ACC112 (cell line): ENCODE results near the gene ZNF112.
"Not testable (repeated sequence)": the region's sequence is repeated elsewhere in the genome, so short reads cannot be mapped to it uniquely, and the experiment has no call there.

Experiments used
- H2AFZ ChIP-seq: fragments of 200-600 bp; sonication (generic); one replicate; pipeline ENCODE4 v1.6.0; 2017; ENCODE audit warnings: antibody characterized with exemption, low read length; ENCODE audit not compliant: unreplicated experiment
- H3K27ac ChIP-seq: fragments of 200-600 bp; sonication (generic); 2 replicates; pipeline ENCODE4 v1.5.1; 2014; ENCODE audit warnings: low read depth, mild to moderate bottlenecking, antibody characterized with exemption, low read length, moderate library complexity
- H3K27me3 ChIP-seq: fragments of 200-600 bp; sonication (generic); 2 replicates; pipeline ENCODE4 v1.6.1; 2014; ENCODE audit warnings: mild to moderate bottlenecking, antibody characterized with exemption, low read length, moderate library complexity, mixed read lengths; ENCODE audit not compliant: insufficient read depth
- H3K36me3 ChIP-seq: fragments of 200-600 bp; sonication (generic); 2 replicates; pipeline ENCODE4 v1.6.1; 2016; ENCODE audit warnings: mild to moderate bottlenecking, antibody characterized with exemption, low read length, moderate library complexity, mixed read lengths; ENCODE audit not compliant: insufficient read depth
- H3K4me1 ChIP-seq: fragments of 200-600 bp; sonication (generic); one replicate; pipeline ENCODE4 v1.6.1; 2016; ENCODE audit warnings: low read length, mixed read lengths; ENCODE audit not compliant: insufficient read depth, unreplicated experiment, control insufficient read depth
- H3K4me3 ChIP-seq: fragments of 200-600 bp; sonication (generic); 2 replicates; pipeline ENCODE4 v1.5.1; 2014; ENCODE audit warnings: mild to moderate bottlenecking, low read depth, low read length
- H3K79me2 ChIP-seq: fragments of 200-600 bp; sonication (generic); one replicate; pipeline ENCODE4 v1.6.0; 2016; ENCODE audit warnings: low read length; ENCODE audit not compliant: control insufficient read depth, unreplicated experiment, insufficient read depth

The ZNF112 gene

GRCh38 chr19:44356383-44357111 lies at the start of gene ZNF112:
TSS of gene ZNF112 (minus strand) at chr19:44356680. CDS start at chr19:44340539, 16,141 bp downstream.
- Histone ChIP-seq H3K4me3 (peak within 1 kb of the TSS; percentile 84), H3K27me3 (no peaks in the 10 kb centered on the region), H2AFZ (peak within 1 kb of the TSS; percentile 98), H3K79me2 (peaks cover 13% of the 10 kb centered on the region), H3K4me1 (no peaks in the 10 kb centered on the region), H3K27ac (no peak within 1 kb of the TSS), H3K36me3 (peaks cover 11% of the 10 kb centered on the region; the same call in 1 of the 2 replicates)

GRCh38 chr19:44401139-44402115 lies 44.9 kb upstream of the ZNF112 start, which contains the start of gene ZNF285:
TSS of gene ZNF285 (minus strand) at chr19:44401608. CDS start at chr19:44397213, 4,395 bp downstream.
- no peaks in the 10 kb centered on the region for H3K79me2 ChIP-seq
- H3K27ac ChIP-seq, result peak within 1 kb of the TSS; percentile 47
- peak within 1 kb of the TSS; percentile 97 for H2AFZ ChIP-seq
- no peaks in the 10 kb centered on the region for H3K27me3 ChIP-seq
- no peaks in the 10 kb centered on the region for H3K4me1 ChIP-seq
- H3K36me3 ChIP-seq, result no peaks in the 10 kb centered on the region
- peak within 1 kb of the TSS; percentile 92 for H3K4me3 ChIP-seq

- H3K79me2 ChIP-seq, H3K4me1 ChIP-seq, H3K4me3 ChIP-seq, H2AFZ ChIP-seq, H3K27ac ChIP-seq, H3K36me3 ChIP-seq, H3K27me3 ChIP-seq: not testable (repeated sequence)
Measured at GRCh38 chr19:44389268-44389667, 32.8 kb upstream of the ZNF112 start.

- Histone ChIP-seq H3K4me1 (no peaks in the 10 kb centered on the region), H3K27me3 (0 out of 2 replicates have a peak, but pooled peaks cover under 1% of the 10 kb centered on the region), H3K36me3 (no peaks in the 10 kb centered on the region), H2AFZ (no peak overlapping the region), H3K79me2 (no peaks in the 10 kb centered on the region), H3K4me3 (no peak overlapping the region), H3K27ac (no peak overlapping the region)
Measured at GRCh38 chr19:44374789-44375188, 18.3 kb upstream of the ZNF112 start.

GRCh38 chr19:44371815-44372480 lies 15.5 kb upstream of the ZNF112 start:
- H3K36me3 ChIP-seq, result no peaks in the 10 kb centered on the region
- no peak overlapping the region for H3K4me3 ChIP-seq
- no peak overlapping the region for H3K27ac ChIP-seq
- H3K27me3 ChIP-seq, result 0 out of 2 replicates have a peak, but pooled peaks cover 4% of the 10 kb centered on the region
- H3K79me2 ChIP-seq, result no peaks in the 10 kb centered on the region
- H2AFZ ChIP-seq, result no peak overlapping the region
- H3K4me1 ChIP-seq, result no peaks in the 10 kb centered on the region

- H3K4me3 ChIP-seq, result no peak overlapping the region
- no peak overlapping the region for H2AFZ ChIP-seq
- no peaks in the 10 kb centered on the region for H3K79me2 ChIP-seq
- H3K4me1 ChIP-seq, result no peaks in the 10 kb centered on the region
- no peaks in the 10 kb centered on the region for H3K36me3 ChIP-seq
- H3K27me3 ChIP-seq, result 0 out of 2 replicates have a peak, but pooled peaks cover 4% of the 10 kb centered on the region
- H3K27ac ChIP-seq, result no peak overlapping the region
Measured at GRCh38 chr19:44367024-44367423, 10.5 kb upstream of the ZNF112 start.

- Histone ChIP-seq H3K36me3 (peaks cover 6% of the 10 kb centered on the region; the same call in 1 of the 2 replicates), H3K27ac (no peak overlapping the region), H3K27me3 (no peaks in the 10 kb centered on the region), H2AFZ (no peak overlapping the region), H3K4me3 (no peak overlapping the region), H3K79me2 (peaks cover 8% of the 10 kb centered on the region), H3K4me1 (no peaks in the 10 kb centered on the region)
Measured at GRCh38 chr19:44346556-44346955, 9.9 kb downstream of the ZNF112 start.

GRCh38 chr19:44345959-44346358 lies 10.5 kb downstream of the ZNF112 start:
- no peaks in the 10 kb centered on the region for H3K27me3 ChIP-seq
- peaks cover 8% of the 10 kb centered on the region for H3K79me2 ChIP-seq
- no peak overlapping the region for H3K4me3 ChIP-seq
- H3K27ac ChIP-seq, result no peak overlapping the region
- peaks cover 11% of the 10 kb centered on the region; the same call in 1 of the 2 replicates for H3K36me3 ChIP-seq
- H3K4me1 ChIP-seq, result no peaks in the 10 kb centered on the region
- no peak overlapping the region for H2AFZ ChIP-seq

GRCh38 chr19:44344255-44344654 lies 12.2 kb downstream of the ZNF112 start:
- Histone ChIP-seq H3K27me3 (no peaks in the 10 kb centered on the region), H3K4me1 (no peaks in the 10 kb centered on the region), H3K27ac (no peak overlapping the region), H3K36me3 (peaks cover 15% of the 10 kb centered on the region), H2AFZ (no peak overlapping the region), H3K4me3 (no peak overlapping the region), H3K79me2 (peaks cover 5% of the 10 kb centered on the region)

GRCh38 chr19:44341794-44342193 lies 14.7 kb downstream of the ZNF112 start:
- H2AFZ ChIP-seq, result no peak overlapping the region

More at GRCh38 chr19:44341794-44342193, 14.7 kb downstream of the ZNF112 start:
- Histone ChIP-seq H3K27ac (no peak overlapping the region), H3K4me3 (no peak overlapping the region), H3K27me3 (no peaks in the 10 kb centered on the region), H3K4me1 (no peaks in the 10 kb centered on the region), H3K79me2 (peaks cover 3% of the 10 kb centered on the region), H3K36me3 (peaks cover 24% of the 10 kb centered on the region)
